DND-41 (cell line): ENCODE measurements around the gene FRS3.

Experiments used
- ATAC-seq: fragments of 200-7000 bp; cut with Tn5 transposase; 3 replicates; pipeline ENCODE4 v1.9.1; 2021; ENCODE audit warnings: low read depth; ENCODE audit not compliant: insufficient read depth
- DNase-seq: peaks from one replicate; pipeline ENCODE4 v3.0.0-alpha.2; 2020
- H2AFZ ChIP-seq: 2 replicates; pipeline ENCODE4 v1.6.0; 2012; ENCODE audit warnings: low read depth, low read length
- H3K27ac ChIP-seq: 2 replicates; pipeline ENCODE4 v1.5.1; 2012; ENCODE audit warnings: low read length, inconsistent platforms
- H3K27me3 ChIP-seq: fragments of 200-600 bp; sonication (generic); 2 replicates; pipeline ENCODE4 v1.6.0; 2012; ENCODE audit warnings: low read length, mild to moderate bottlenecking, inconsistent platforms; ENCODE audit not compliant: insufficient read depth, poor library complexity
- H3K36me3 ChIP-seq: 2 replicates; pipeline ENCODE4 v1.5.1; 2012; ENCODE audit warnings: low read length, inconsistent platforms; ENCODE audit not compliant: insufficient read depth
- H3K4me1 ChIP-seq: 2 replicates; pipeline ENCODE4 v1.5.1; 2012; ENCODE audit warnings: mild to moderate bottlenecking, low read length; ENCODE audit not compliant: insufficient read depth
- H3K4me2 ChIP-seq: 2 replicates; pipeline ENCODE4 v1.6.0; 2012; ENCODE audit warnings: mild to moderate bottlenecking, moderate library complexity, low read length, inconsistent platforms; ENCODE audit not compliant: insufficient read depth
- H3K4me3 ChIP-seq, 2 experiments: fragments of 200-600 bp in 1 of 2; shearing (Covaris generic) in 1 of 2; 2 replicates each; pipeline ENCODE4 v1.5.1; 2012 to 2016; ENCODE audit warnings: inconsistent platforms in 2 of 2, low read length in 2 of 2, mild to moderate bottlenecking in 2 of 2, low read depth in 1 of 2, moderate library complexity in 1 of 2
- H3K79me2 ChIP-seq: 2 replicates; pipeline ENCODE4 v1.6.0; 2012; ENCODE audit warnings: low read length, inconsistent platforms; ENCODE audit not compliant: insufficient read depth
- H3K9ac ChIP-seq: 2 replicates; pipeline ENCODE4 v1.6.0; 2012; ENCODE audit warnings: low read depth, mild to moderate bottlenecking, inconsistent platforms, low read length, moderate library complexity
- H3K9me3 ChIP-seq: 2 replicates; pipeline ENCODE4 v1.5.1; 2012; ENCODE audit warnings: low read length, moderate library complexity, mild to moderate bottlenecking, inconsistent platforms; ENCODE audit not compliant: insufficient read depth, severe bottlenecking
- H4K20me1 ChIP-seq: 2 replicates; pipeline ENCODE4 v1.6.0; 2012; ENCODE audit warnings: low read length; ENCODE audit not compliant: insufficient read depth
- EZH2 ChIP-seq: IDR thresholded peaks from 3 replicates; pipeline ENCODE4 v1.6.1; 2012; ENCODE audit warnings: borderline replicate concordance, low read depth, mild to moderate bottlenecking, moderate library complexity, low read length, inconsistent platforms; ENCODE audit not compliant: severe bottlenecking
- TF ChIP-seq, protein P1 (sequence below): IDR thresholded peaks from 2 replicates; pipeline ENCODE4 v1.5.1; 2012; ENCODE audit warnings: borderline replicate concordance, low read length, moderate library complexity, mild to moderate bottlenecking; ENCODE audit not compliant: poor library complexity, severe bottlenecking; ENCODE audit errors: extremely low read depth

FRS3 gene

DNA sequence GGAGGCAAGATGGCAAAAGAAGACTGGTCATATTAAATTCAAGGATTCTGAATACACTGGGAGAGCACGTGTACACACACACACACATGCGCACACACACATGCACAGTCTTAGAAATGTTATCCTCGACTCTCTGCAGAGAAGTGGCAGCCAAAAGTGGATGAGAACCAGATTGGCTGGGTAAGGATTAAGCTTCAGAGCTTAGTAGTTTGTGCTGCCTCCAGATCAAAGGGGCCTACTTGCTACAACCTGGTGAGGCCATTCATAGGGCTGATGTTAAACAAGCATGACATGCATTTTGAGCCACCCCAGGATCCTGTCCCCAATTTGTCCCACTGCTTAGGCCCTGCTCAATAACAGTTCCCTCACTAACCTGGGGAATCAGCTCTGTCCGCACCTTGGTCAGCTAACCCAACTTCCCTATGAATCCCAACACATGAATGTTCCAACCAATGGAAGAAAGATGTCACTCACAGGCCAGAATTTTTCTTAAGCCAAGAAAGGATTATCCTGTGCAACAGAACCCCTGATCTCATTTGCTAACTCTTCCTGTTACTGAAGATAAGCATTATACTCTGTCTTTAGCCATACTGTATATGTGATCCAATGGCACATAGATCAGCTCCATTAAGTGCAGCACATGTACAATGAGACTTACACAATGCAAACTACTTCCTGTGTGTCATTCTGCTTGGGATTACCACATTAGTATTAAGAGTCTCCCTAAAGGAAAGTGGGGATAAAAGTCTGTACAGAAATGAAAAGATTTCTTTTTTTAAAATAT lies 38.8 kb upstream of the FRS3 start:
- Histone ChIP-seq H3K79me2 (peaks cover 8% of the 10 kb centered on the region), H2AFZ (no peak overlapping the region), H3K27ac (no peak overlapping the region), H3K36me3 (peaks cover 15% of the 10 kb centered on the region; the same call in 1 of the 2 replicates), H3K4me3 (no peak overlapping the region), H3K9ac (no peak overlapping the region), H3K9me3 (no peaks in the 10 kb centered on the region), H3K4me1 (no peaks in the 10 kb centered on the region), H3K27me3 (no peaks in the 10 kb centered on the region), H4K20me1 (no peaks in the 10 kb centered on the region; the same call in none of the 2 replicates), H3K4me2 (no peak overlapping the region)
- ATAC-seq (no peak), DNase-seq (no peak)
- no peak for TF ChIP-seq EZH2
- TF ChIP-seq, protein P1, sequence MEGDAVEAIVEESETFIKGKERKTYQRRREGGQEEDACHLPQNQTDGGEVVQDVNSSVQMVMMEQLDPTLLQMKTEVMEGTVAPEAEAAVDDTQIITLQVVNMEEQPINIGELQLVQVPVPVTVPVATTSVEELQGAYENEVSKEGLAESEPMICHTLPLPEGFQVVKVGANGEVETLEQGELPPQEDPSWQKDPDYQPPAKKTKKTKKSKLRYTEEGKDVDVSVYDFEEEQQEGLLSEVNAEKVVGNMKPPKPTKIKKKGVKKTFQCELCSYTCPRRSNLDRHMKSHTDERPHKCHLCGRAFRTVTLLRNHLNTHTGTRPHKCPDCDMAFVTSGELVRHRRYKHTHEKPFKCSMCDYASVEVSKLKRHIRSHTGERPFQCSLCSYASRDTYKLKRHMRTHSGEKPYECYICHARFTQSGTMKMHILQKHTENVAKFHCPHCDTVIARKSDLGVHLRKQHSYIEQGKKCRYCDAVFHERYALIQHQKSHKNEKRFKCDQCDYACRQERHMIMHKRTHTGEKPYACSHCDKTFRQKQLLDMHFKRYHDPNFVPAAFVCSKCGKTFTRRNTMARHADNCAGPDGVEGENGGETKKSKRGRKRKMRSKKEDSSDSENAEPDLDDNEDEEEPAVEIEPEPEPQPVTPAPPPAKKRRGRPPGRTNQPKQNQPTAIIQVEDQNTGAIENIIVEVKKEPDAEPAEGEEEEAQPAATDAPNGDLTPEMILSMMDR = no peak

DNA sequence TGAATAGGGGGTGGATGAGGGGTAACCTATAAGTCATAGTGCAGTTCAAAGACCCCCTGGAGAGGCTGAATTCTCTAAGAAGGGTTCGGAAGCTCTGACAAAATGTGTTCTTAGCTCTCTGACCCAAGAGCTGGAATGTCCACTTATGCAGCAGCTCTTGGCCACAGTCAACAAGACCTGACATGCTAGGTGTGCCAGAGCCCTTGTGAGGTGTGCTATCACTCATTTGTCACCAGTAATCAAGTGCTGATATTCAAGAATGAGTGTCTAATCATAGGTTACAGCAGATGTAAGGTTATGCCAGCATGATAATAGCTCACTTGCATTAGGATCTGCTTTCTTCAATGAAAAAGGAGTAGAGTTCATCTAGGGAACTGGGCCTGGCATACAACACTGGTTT lies 35.9 kb upstream of the FRS3 start:
- H4K20me1 ChIP-seq = no peaks in the 10 kb centered on the region; the same call in 1 of the 2 replicates
- H3K4me3 ChIP-seq = no peak overlapping the region
- no peaks in the 10 kb centered on the region for H3K4me1 ChIP-seq
- H3K9ac ChIP-seq = no peak overlapping the region
- no peaks in the 10 kb centered on the region for H3K27me3 ChIP-seq
- TF ChIP-seq EZH2 = no peak
- TF ChIP-seq, protein P1 = no peak
- no peaks in the 10 kb centered on the region for H3K9me3 ChIP-seq
- ATAC-seq (no peak), DNase-seq (no peak)
- peaks cover 10% of the 10 kb centered on the region for H3K79me2 ChIP-seq
- no peak overlapping the region for H3K4me2 ChIP-seq
- peaks cover 9% of the 10 kb centered on the region; the same call in 1 of the 2 replicates for H3K36me3 ChIP-seq
- H2AFZ ChIP-seq = no peak overlapping the region
- no peak overlapping the region for H3K27ac ChIP-seq

DNA sequence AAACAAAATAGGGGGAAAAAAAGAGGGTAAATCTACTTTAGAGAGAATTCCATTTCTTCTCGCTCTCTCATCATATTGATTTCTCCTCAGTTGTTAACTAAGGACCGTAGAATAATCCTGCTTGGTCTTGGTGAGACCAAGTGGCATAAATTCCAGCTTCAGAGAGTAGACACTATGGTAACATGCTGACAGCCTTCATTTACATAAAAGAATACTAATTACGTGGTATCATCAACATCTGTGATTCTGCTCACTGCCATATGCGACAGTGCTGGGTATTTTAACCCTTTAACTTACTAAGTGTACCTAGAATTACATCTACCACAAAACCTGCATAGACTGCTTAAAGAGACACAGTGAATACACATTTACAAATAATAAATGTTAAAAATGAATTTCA lies 34.9 kb upstream of the FRS3 start:
- H3K4me3 ChIP-seq = no peak overlapping the region
- TF ChIP-seq EZH2 = no peak
- TF ChIP-seq, protein P1 = no peak
- DNase-seq = no peak
- no peaks in the 10 kb centered on the region; the same call in 1 of the 2 replicates for H4K20me1 ChIP-seq
- no peak overlapping the region for H3K9ac ChIP-seq
- peaks cover 10% of the 10 kb centered on the region for H3K79me2 ChIP-seq
- no peaks in the 10 kb centered on the region for H3K4me1 ChIP-seq
- H2AFZ ChIP-seq = no peak overlapping the region
- no peaks in the 10 kb centered on the region for H3K27me3 ChIP-seq
- ATAC-seq = no peak
- H3K36me3 ChIP-seq = peaks cover 9% of the 10 kb centered on the region; the same call in 1 of the 2 replicates
- H3K27ac ChIP-seq = no peak overlapping the region
- H3K9me3 ChIP-seq = no peaks in the 10 kb centered on the region
- H3K4me2 ChIP-seq = no peak overlapping the region
